PFSK-1 (cell line): ENCODE measurements around the gene AATK.

Experiments used
- FOXP2 ChIP-seq: optimal IDR thresholded peaks from 2 replicates; pipeline ENCODE3; 2011; ENCODE audit warnings: borderline replicate concordance, control low read depth, inconsistent platforms; ENCODE audit not compliant: insufficient read depth; ENCODE audit errors: extremely low read length, extremely low read depth
- POLR2AphosphoS5 ChIP-seq: IDR thresholded peaks from 2 replicates; pipeline ENCODE4 v1.6.1; 2012; ENCODE audit warnings: low read depth, mild to moderate bottlenecking, control low read depth, low read length, moderate library complexity
- REST ChIP-seq, 2 experiments: IDR thresholded peaks; 2 replicates each; pipeline versions ENCODE4 v1.6.1 to v1.8.0; 2011 to 2012; ENCODE audit warnings: low read depth in 2 of 2, low read length in 2 of 2, control low read depth in 1 of 2, inconsistent platforms in 1 of 2, mild to moderate bottlenecking in 1 of 2, moderate library complexity in 1 of 2; ENCODE audit not compliant: insufficient read depth in 1 of 2
- SIN3A ChIP-seq: IDR thresholded peaks from 2 replicates; pipeline ENCODE4 v1.6.1; 2012; ENCODE audit warnings: mild to moderate bottlenecking, low read length, moderate library complexity, borderline replicate concordance; ENCODE audit not compliant: insufficient read depth
- TAF1 ChIP-seq: IDR thresholded peaks from 2 replicates; pipeline ENCODE4 v1.6.1; 2012; ENCODE audit warnings: low read length, control low read depth, borderline replicate concordance; ENCODE audit not compliant: insufficient read depth

- no peak for TF ChIP-seq POLR2AphosphoS5
- TF ChIP-seq TAF1: no peak
- TF ChIP-seq SIN3A: no peak
- no peak for TF ChIP-seq REST (IDR thresholded peaks at IDR 0.05; ENCODE audit: insufficient read depth in 1 of 2, low read depth in 2 of 2, low read length in 2 of 2)
- no peak for TF ChIP-seq FOXP2
Measured at GRCh38 chr17:81154961-81155360, 11.1 kb downstream of the AATK start.
